KMS-11 (cell line): Measurements from ENCODE around the gene PRKG1.

ENCODE experiments used
- H2AFZ ChIP-seq: fragments of 200-600 bp; sonication (generic); 2 replicates; pipeline ENCODE4 v1.6.1; 2016; ENCODE audit warnings: antibody characterized with exemption, mixed run types, low read depth
- H3K27ac ChIP-seq: fragments of 200-600 bp; sonication (generic); 2 replicates; pipeline ENCODE4 v1.6.1; 2016; ENCODE audit warnings: mild to moderate bottlenecking, mixed run types
- H3K27me3 ChIP-seq: fragments of 200-600 bp; sonication (generic); 2 replicates; pipeline ENCODE4 v1.6.1; 2017; ENCODE audit warnings: mild to moderate bottlenecking, low read depth, mixed run types, moderate library complexity; ENCODE audit not compliant: insufficient read depth
- H3K36me3 ChIP-seq: fragments of 200-600 bp; sonication (generic); 2 replicates; pipeline ENCODE4 v1.6.1; 2017; ENCODE audit warnings: mild to moderate bottlenecking, mixed run types; ENCODE audit not compliant: insufficient read depth
- H3K4me1 ChIP-seq: fragments of 200-600 bp; sonication (generic); 2 replicates; pipeline ENCODE4 v1.6.1; 2016; ENCODE audit warnings: mild to moderate bottlenecking, low read depth, mixed run types; ENCODE audit not compliant: poor library complexity, severe bottlenecking
- H3K4me2 ChIP-seq: fragments of 200-600 bp; sonication (generic); 2 replicates; pipeline ENCODE4 v1.7.0; 2016; ENCODE audit warnings: mild to moderate bottlenecking, mixed run types
- H3K4me3 ChIP-seq: fragments of 200-600 bp; sonication (generic); IDR thresholded peaks from 2 replicates; pipeline ENCODE4 v1.6.1; 2017; ENCODE audit warnings: low read depth, low read length, mixed read lengths; ENCODE audit not compliant: insufficient read depth
- H3K79me2 ChIP-seq: fragments of 200-600 bp; sonication (generic); 2 replicates; pipeline ENCODE4 v1.6.1; 2016; ENCODE audit warnings: low read depth, mixed run types; ENCODE audit not compliant: insufficient read depth
- H3K9ac ChIP-seq: fragments of 200-600 bp; sonication (generic); 2 replicates; pipeline ENCODE4 v1.6.1; 2016; ENCODE audit warnings: mild to moderate bottlenecking, mixed run types
- H4K20me1 ChIP-seq: fragments of 200-600 bp; sonication (generic); 2 replicates; pipeline ENCODE4 v1.6.1; 2016; ENCODE audit warnings: mild to moderate bottlenecking, mixed run types; ENCODE audit not compliant: insufficient read depth
- TF ChIP-seq, protein P1 (sequence below): fragments of 200-600 bp; sonication (generic); conservative IDR thresholded peaks from 2 replicates; pipeline ENCODE4 v1.6.1; 2017; ENCODE audit warnings: low read depth, mild to moderate bottlenecking, antibody characterized with exemption, low read length, moderate library complexity, mixed read lengths

PRKG1 gene

GRCh38 chr10:51773681-51774080, 699.4 kb downstream of the PRKG1 start:
- no peak overlapping the region for H2AFZ ChIP-seq
- H3K36me3 ChIP-seq, result no peaks in the 10 kb centered on the region
- H3K27ac ChIP-seq, result no peak overlapping the region
- no peaks in the 10 kb centered on the region for H3K79me2 ChIP-seq
- no peak overlapping the region for H3K4me2 ChIP-seq
- H3K9ac ChIP-seq, result no peak overlapping the region
- no peaks in the 10 kb centered on the region for H4K20me1 ChIP-seq
- H3K4me1 ChIP-seq, result no peaks in the 10 kb centered on the region
- H3K27me3 ChIP-seq, result no peaks in the 10 kb centered on the region
- TF ChIP-seq, protein P1, sequence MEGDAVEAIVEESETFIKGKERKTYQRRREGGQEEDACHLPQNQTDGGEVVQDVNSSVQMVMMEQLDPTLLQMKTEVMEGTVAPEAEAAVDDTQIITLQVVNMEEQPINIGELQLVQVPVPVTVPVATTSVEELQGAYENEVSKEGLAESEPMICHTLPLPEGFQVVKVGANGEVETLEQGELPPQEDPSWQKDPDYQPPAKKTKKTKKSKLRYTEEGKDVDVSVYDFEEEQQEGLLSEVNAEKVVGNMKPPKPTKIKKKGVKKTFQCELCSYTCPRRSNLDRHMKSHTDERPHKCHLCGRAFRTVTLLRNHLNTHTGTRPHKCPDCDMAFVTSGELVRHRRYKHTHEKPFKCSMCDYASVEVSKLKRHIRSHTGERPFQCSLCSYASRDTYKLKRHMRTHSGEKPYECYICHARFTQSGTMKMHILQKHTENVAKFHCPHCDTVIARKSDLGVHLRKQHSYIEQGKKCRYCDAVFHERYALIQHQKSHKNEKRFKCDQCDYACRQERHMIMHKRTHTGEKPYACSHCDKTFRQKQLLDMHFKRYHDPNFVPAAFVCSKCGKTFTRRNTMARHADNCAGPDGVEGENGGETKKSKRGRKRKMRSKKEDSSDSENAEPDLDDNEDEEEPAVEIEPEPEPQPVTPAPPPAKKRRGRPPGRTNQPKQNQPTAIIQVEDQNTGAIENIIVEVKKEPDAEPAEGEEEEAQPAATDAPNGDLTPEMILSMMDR, result no peak
- H3K4me3 ChIP-seq, result no peak overlapping the region

DNA sequence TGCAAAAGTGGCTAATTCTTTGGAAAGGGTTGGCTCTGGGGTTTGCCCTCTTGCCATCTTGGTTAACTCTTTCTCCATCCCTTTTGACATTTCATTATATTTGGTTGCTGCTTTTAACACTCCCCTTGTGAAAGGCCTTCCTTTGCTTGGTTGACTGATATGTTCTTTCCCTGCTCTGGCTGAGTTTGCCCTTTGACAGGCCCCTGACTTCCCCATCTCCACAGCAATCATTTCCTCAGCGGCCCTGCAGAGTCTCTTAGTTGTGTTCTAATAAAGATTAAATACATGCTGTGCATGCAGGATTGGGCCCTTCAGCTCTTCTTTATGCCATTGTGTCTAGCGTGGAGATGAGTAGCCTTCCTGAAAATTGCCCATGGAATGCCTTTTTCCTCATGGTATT, 709.7 kb downstream of the PRKG1 start:
- Histone ChIP-seq H3K4me3 (no peak overlapping the region), H3K27ac (no peak overlapping the region), H3K4me1 (no peaks in the 10 kb centered on the region), H4K20me1 (no peaks in the 10 kb centered on the region), H3K36me3 (no peaks in the 10 kb centered on the region), H3K4me2 (no peak overlapping the region), H3K79me2 (no peaks in the 10 kb centered on the region), H3K9ac (no peak overlapping the region), H2AFZ (no peak overlapping the region), H3K27me3 (no peaks in the 10 kb centered on the region)
- TF ChIP-seq, protein P1, result no peak

DNA sequence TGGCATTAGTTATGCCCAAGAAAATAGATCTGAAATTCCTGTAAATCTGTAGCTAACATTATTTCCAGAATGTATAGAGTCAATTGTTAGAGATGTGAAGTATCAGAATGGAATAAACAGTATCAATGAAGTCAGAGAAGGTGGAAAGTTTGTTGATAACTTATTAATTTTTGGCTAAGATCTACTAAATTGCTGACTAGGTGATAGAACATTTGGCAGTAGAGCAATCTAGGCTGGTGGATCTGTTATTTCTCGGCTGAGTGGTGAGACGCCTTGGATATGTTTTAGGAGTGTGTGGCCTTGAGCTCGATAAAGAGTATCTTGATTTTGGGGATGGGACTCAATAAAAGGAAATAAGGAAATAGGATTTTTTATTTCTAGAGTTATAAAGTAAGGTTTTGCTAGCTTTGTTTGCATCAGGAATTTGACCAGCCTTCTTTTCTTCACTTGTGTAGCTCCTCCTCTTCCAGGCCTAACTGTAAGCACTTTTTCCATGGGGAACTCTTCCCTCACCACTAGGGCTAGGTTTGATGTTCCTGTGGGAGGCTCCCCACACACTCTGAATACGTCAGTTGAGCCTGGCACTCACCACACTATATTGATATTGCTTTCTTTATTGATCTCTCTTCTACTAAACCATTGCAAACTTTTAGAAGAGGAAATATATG, 711.9 kb downstream of the PRKG1 start:
- H3K27me3 ChIP-seq, result no peaks in the 10 kb centered on the region
- H3K4me1 ChIP-seq, result no peaks in the 10 kb centered on the region
- H3K27ac ChIP-seq, result no peak overlapping the region
- no peak overlapping the region for H3K4me3 ChIP-seq
- no peaks in the 10 kb centered on the region for H3K79me2 ChIP-seq
- TF ChIP-seq, protein P1, result no peak
- no peak overlapping the region for H2AFZ ChIP-seq
- H3K4me2 ChIP-seq, result no peak overlapping the region
- H4K20me1 ChIP-seq, result no peaks in the 10 kb centered on the region
- H3K36me3 ChIP-seq, result no peaks in the 10 kb centered on the region
- no peak overlapping the region for H3K9ac ChIP-seq

GRCh38 chr10:51786684-51787035, 712.4 kb downstream of the PRKG1 start:
- H3K4me2 ChIP-seq, result no peak overlapping the region
- H3K27me3 ChIP-seq, result no peaks in the 10 kb centered on the region
- no peaks in the 10 kb centered on the region for H3K36me3 ChIP-seq
- TF ChIP-seq, protein P1, result no peak
- H3K27ac ChIP-seq, result no peak overlapping the region
- H3K79me2 ChIP-seq, result no peaks in the 10 kb centered on the region
- H2AFZ ChIP-seq, result no peak overlapping the region
- H3K9ac ChIP-seq, result no peak overlapping the region
- no peaks in the 10 kb centered on the region for H3K4me1 ChIP-seq
- H4K20me1 ChIP-seq, result no peaks in the 10 kb centered on the region
- no peak overlapping the region for H3K4me3 ChIP-seq
